Right lung (tissue), 5 donors: ENCODE results near the gene ROBO3. TPM values are rescaled to one million over a fixed set of nuclear protein-coding genes. Genes with fewer than 3 reads are reported as not detected.

ENCODE experiments used
- DNase-seq, 2 donors: peaks; one replicate each; pipeline ENCODE4 v3.0.0-alpha.2; 2013
- polyA plus RNA-seq, 5 donors: library from polyadenylated mRNA; unstranded; fragments of 120-200 nt; gene quantifications; one replicate each; pipeline versions ENCODE4 v1.2.1 to v1.2.3, GENCODE V29; 2013; ENCODE audit warnings: inconsistent platforms in 1 of 5, low replicate concordance in 1 of 5; ENCODE audit not compliant: insufficient read length in 5 of 5, insufficient read depth in 1 of 5

Gene ROBO3
- polyA plus RNA-seq, 5 donors: 34.8 to 64.9 (median 47.9) TPM

- no peak for DNase-seq
These were observed 26.2 kb downstream of the ROBO3 start for GRCh38 chr11:124891373-124891861.

GRCh38 chr11:124892146-124892545, 26.9 kb downstream of the ROBO3 start:
- no peak for DNase-seq

GRCh38 chr11:124892750-124893454, 27.7 kb downstream of the ROBO3 start:
- DNase-seq: no peak

GRCh38 chr11:124893781-124894401, 28.7 kb downstream of the ROBO3 start:
- no peak for DNase-seq

GRCh38 chr11:124894606-124895430, 29.6 kb downstream of the ROBO3 start:
- DNase-seq: no peak

GRCh38 chr11:124895471-124895971, 30.3 kb downstream of the ROBO3 start:
- no peak for DNase-seq

- no peak for DNase-seq
These were observed 31.0 kb downstream of the ROBO3 start for GRCh38 chr11:124896071-124896750.

- DNase-seq: no peak
These were observed 31.7 kb downstream of the ROBO3 start for GRCh38 chr11:124896821-124897391.

GRCh38 chr11:124897674-124898262, 32.5 kb downstream of the ROBO3 start, which contains the start of gene ROBO4:
Gene ROBO4, minus strand, starts transcription at chr11:124897865. Its CDS starts 70 bp downstream, at chr11:124897795.
- DNase-seq: no peak

- DNase-seq: no peak
These were observed 33.0 kb downstream of the ROBO3 start for GRCh38 chr11:124898263-124898680.

- DNase-seq: peak; percentile 54 to 57
These were observed 33.5 kb downstream of the ROBO3 start for GRCh38 chr11:124898711-124899110.

GRCh38 chr11:124899383-124900145, 34.3 kb downstream of the ROBO3 start:
- no peak for DNase-seq

- DNase-seq: no peak
These were observed 35.2 kb downstream of the ROBO3 start for GRCh38 chr11:124900464-124900863.

GRCh38 chr11:124902616-124903015, 37.4 kb downstream of the ROBO3 start:
- no peak for DNase-seq

- DNase-seq: no peak
These were observed 50.5 kb downstream of the ROBO3 start for GRCh38 chr11:124915541-124916369.

- no peak for DNase-seq
These were observed 51.1 kb downstream of the ROBO3 start for GRCh38 chr11:124916370-124916710.

- DNase-seq: no peak
These were observed 51.9 kb downstream of the ROBO3 start for GRCh38 chr11:124917115-124917637.

GRCh38 chr11:124918950-124919349, 53.7 kb downstream of the ROBO3 start, which contains the start of gene HEPN1:
Gene HEPN1, plus strand, starts transcription at chr11:124919250.
- DNase-seq: no peak

GRCh38 chr11:124919898-124920297, 54.7 kb downstream of the ROBO3 start:
- no peak for DNase-seq
